Muscle layer of colon (tissue), 2 donors: Measurements from ENCODE around the gene C20orf96.
"Not testable (repeated sequence)": the region's sequence is repeated elsewhere in the genome, so short reads cannot be mapped to it uniquely, and the experiment has no call there.

ENCODE experiments used
- H3K27ac ChIP-seq: one replicate; pipeline ENCODE4 v1.7.0; 2013; ENCODE audit warnings: low read depth, mild to moderate bottlenecking, low read length, moderate library complexity
- H3K27me3 ChIP-seq, 2 donors: one replicate each; pipeline ENCODE4 v1.7.0; 2013; ENCODE audit warnings: low read length in 2 of 2, mild to moderate bottlenecking in 2 of 2; ENCODE audit not compliant: insufficient read depth in 2 of 2, control insufficient read depth in 1 of 2
- H3K36me3 ChIP-seq: one replicate; pipeline ENCODE4 v1.7.0; 2013; ENCODE audit warnings: mild to moderate bottlenecking, low read length; ENCODE audit not compliant: insufficient read depth
- H3K4me1 ChIP-seq: one replicate; pipeline ENCODE4 v1.7.0; 2013; ENCODE audit warnings: mild to moderate bottlenecking, low read length; ENCODE audit not compliant: insufficient read depth
- H3K4me3 ChIP-seq, 2 donors: one replicate each; pipeline ENCODE4 v1.7.0; 2013; ENCODE audit warnings: low read length in 2 of 2, low read depth in 1 of 2, mild to moderate bottlenecking in 1 of 2, moderate library complexity in 1 of 2
- H3K9ac ChIP-seq: one replicate; pipeline ENCODE4 v1.7.0; 2013; ENCODE audit warnings: low read length
- H3K9me3 ChIP-seq: one replicate; pipeline ENCODE4 v1.7.0; 2013; ENCODE audit warnings: mild to moderate bottlenecking, low read length
- donor health status: abdominal sarcoma.
- donor health status: Adenocarcinoma of cecum.

C20orf96 gene, protein sequence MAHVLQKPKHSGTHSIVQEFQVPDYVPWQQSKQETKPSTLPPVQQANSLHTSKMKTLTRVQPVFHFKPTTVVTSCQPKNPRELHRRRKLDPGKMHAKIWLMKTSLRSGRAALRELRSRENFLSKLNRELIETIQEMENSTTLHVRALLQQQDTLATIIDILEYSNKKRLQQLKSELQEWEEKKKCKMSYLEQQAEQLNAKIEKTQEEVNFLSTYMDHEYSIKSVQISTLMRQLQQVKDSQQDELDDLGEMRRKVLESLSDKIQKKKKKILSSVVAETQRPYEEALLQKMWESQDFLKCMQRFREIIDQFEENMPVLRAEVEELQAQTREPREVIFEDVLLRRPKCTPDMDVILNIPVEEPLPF

DNA sequence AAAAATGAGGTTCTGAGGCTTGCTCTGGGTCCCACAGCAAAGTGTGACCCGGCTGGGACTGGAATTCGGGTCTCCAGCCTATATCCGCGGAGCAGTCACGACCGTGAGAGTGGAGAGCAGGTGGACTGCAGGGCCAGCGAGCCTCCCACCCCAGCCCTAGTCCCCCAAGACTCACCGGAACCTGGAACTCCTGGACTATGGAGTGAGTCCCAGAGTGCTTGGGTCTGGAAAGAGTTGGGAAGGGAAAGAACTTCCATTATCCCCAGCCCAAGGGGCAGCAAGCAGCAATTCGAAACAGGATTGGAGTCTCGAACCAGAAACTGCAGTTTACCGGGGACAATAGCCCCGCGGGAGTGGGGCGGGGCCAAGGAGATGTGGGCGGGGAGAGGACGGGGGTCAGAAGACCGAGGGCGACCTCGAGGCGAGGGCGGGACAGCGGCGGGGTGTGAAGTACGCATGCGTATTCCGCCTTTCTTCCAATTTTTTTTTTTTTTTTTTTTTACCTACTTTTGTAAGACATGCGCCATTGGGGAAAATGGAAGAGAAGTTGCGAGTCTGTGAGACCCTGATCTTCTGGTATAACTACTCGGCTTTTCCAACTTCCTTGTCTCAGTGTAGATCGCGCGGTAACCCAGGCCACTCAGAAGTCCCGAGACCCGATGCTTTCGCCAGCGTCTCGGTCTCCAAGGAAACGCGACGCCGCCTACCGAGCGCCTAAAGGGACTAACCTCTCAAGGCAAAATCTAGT, at the start of gene C20orf96:
C20orf96 (minus strand) TSS at position 667 of the 748 bp plus-strand sequence; CDS start at position 527, 140 bp downstream.
- H3K9me3 ChIP-seq: no peaks in the 10 kb centered on the region
- no peaks in the 10 kb centered on the region for H3K27me3 ChIP-seq
- peak within 1 kb of the TSS; percentile 81 to 91 for H3K4me3 ChIP-seq
- H3K27ac ChIP-seq: peak within 1 kb of the TSS; percentile 91
- H3K9ac ChIP-seq: peak within 1 kb of the TSS; percentile 75
- peaks cover 9% of the 10 kb centered on the region for H3K4me1 ChIP-seq
- H3K36me3 ChIP-seq: no peaks in the 10 kb centered on the region

GRCh38 chr20:336040-336439, 45.5 kb upstream of the C20orf96 start:
- not testable (repeated sequence) for H3K9ac ChIP-seq, H3K9me3 ChIP-seq, H3K27ac ChIP-seq, H3K27me3 ChIP-seq, H3K4me3 ChIP-seq, H3K4me1 ChIP-seq, H3K36me3 ChIP-seq

DNA sequence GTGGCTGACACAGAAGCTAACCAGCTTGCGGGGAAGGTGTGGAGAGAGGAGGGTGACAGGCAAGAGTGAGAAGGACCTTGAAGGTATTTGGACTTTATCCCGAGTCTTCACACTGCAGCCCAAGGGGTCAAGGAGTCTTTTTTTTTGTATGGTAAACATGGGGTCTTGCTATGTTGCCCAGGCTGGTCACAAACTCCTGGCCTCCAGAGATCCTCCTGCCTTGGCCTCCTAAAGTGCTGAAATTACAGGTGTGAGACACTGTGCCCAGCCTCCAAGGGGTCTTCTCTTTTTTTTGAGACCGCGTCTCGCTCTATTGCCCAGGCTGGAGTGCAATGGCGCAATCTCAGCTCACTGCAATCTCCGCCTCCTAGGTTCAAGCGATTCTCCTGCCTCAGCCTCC, 44.0 kb upstream of the C20orf96 start:
- Histone ChIP-seq H3K4me1 (peaks cover 13% of the 10 kb centered on the region), H3K9ac (no peak overlapping the region), H3K36me3 (no peaks in the 10 kb centered on the region), H3K27me3 (no peaks in the 10 kb centered on the region), H3K9me3 (no peaks in the 10 kb centered on the region), H3K4me3 (no peak overlapping the region), H3K27ac (no peak overlapping the region)

GRCh38 chr20:330233-331149, 39.9 kb upstream of the C20orf96 start:
- Histone ChIP-seq H3K27ac (no peak overlapping the region), H3K36me3 (no peaks in the 10 kb centered on the region), H3K9ac (no peak overlapping the region), H3K27me3 (no peaks in the 10 kb centered on the region), H3K4me1 (peaks cover 29% of the 10 kb centered on the region), H3K4me3 (no peak overlapping the region), H3K9me3 (no peaks in the 10 kb centered on the region)

- Histone ChIP-seq H3K4me1 (peaks cover 29% of the 10 kb centered on the region), H3K27ac (no peak overlapping the region), H3K9ac (no peak overlapping the region)
These were observed 39.3 kb upstream of the C20orf96 start for GRCh38 chr20:329851-330232.

DNA sequence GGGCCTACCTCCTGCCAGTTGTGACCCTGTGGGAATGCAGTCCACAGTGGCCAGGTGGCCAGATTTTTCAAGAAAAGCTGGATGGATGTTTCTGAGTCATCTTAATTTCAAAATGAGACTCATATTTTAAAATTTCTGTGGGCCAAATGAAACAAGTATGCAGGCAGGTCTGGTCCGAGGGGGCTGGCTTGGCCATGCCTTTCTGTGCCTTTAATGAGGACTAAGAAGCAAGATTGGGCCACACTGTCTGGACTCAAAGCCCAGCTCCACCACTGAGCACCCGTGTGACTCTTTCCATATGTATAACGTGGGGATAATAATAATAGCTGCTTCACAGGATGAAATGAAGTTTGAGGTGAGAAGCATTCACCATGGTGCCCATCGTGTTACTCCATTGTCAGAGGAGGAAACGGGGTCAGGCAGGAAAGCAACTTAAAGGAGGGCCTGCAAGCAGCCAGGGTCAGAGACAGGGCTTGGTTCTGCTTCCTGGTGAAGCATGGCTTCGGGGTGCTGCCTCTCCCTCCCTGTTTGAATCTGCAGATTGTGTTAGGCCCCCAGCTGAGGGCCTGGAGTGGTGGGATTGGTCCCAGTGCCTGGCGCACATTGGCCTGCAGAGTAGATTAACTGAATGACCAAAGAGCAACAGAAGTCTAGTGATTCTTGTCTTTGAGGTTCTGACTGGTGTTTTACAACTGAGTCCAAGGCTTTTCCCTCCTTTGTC, 38.6 kb upstream of the C20orf96 start:
- Histone ChIP-seq H3K9me3 (no peaks in the 10 kb centered on the region), H3K27me3 (no peaks in the 10 kb centered on the region), H3K9ac (no peak overlapping the region), H3K4me3 (no peak overlapping the region), H3K4me1 (peaks cover 29% of the 10 kb centered on the region), H3K36me3 (no peaks in the 10 kb centered on the region), H3K27ac (peak overlapping the region; percentile 24)

More at GRCh38 chr20:329851-330232, 39.3 kb upstream of the C20orf96 start:
- no peaks in the 10 kb centered on the region for H3K36me3 ChIP-seq
- no peaks in the 10 kb centered on the region for H3K27me3 ChIP-seq
- H3K9me3 ChIP-seq: no peaks in the 10 kb centered on the region
- H3K4me3 ChIP-seq: no peak overlapping the region

DNA sequence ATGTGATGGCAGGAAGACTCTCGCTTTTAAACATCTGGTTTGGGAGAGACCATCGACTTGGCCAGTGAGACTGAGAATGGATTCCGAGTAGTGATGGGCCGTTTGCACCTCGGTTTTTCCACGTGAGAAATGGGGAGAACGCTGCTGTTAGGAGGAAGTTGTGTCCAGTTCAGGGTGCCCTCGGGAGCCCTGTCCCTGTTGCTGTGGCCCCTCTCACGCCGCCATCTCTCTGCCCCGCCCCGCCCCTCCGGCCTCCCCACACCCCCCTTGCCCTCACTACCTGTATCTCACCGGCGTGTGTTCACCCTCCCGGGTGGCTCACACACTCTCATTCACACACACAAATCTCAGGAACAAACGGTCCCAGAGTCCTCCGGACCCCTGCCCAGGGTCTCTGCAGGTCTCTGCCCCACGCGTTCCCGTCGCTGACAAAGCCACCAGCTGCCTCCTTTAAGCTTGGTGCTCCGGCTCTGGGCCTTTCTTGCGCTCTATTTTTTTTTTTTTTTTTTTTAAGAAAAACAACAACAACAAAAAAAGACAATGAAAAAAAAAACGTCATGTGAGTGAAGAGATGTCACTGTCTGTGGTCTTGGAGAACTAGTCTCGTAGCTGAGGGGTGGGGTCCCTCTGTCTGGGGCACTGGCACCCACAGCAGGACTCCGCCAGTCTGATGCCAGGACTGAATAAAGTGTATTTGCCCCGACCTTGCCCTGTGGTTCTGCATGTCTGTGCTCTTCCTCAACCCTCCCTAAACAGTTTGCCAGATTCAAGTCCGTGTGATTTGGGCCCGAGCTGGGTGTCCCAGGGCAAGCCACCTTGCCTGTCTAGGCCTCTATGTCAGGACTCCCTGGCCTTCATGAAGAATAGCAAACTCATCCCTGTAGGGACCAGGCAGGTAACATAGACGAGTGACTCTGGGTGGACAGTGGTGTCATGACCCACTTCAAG, 37.8 kb upstream of the C20orf96 start:
- Histone ChIP-seq H3K36me3 (no peaks in the 10 kb centered on the region), H3K27ac (peak overlapping the region; percentile 75), H3K4me1 (peaks cover 33% of the 10 kb centered on the region), H3K9ac (peak overlapping the region; percentile 82), H3K4me3 (peak overlapping the region; percentile 68 to 84), H3K9me3 (no peaks in the 10 kb centered on the region), H3K27me3 (no peaks in the 10 kb centered on the region)

- H3K27me3 ChIP-seq: no peaks in the 10 kb centered on the region
- H3K27ac ChIP-seq: peak overlapping the region; percentile 75
- H3K4me1 ChIP-seq: peaks cover 33% of the 10 kb centered on the region
- no peaks in the 10 kb centered on the region for H3K9me3 ChIP-seq
- peak overlapping the region; percentile 82 for H3K9ac ChIP-seq
- peak overlapping the region; percentile 68 to 84 for H3K4me3 ChIP-seq
- H3K36me3 ChIP-seq: no peaks in the 10 kb centered on the region
These were observed 36.9 kb upstream of the C20orf96 start for GRCh38 chr20:327186-328026.

GRCh38 chr20:326645-327185, 36.2 kb upstream of the C20orf96 start:
- Histone ChIP-seq H3K27ac (peak overlapping the region; percentile 75), H3K4me3 (peak overlapping the region; percentile 68 to 84), H3K27me3 (no peaks in the 10 kb centered on the region), H3K36me3 (no peaks in the 10 kb centered on the region), H3K9me3 (no peaks in the 10 kb centered on the region), H3K9ac (no peak overlapping the region), H3K4me1 (peaks cover 33% of the 10 kb centered on the region)
